Liver (tissue), 3 donors: ENCODE data around the gene SLC28A3.

Experiments used
- ATF3 ChIP-seq: IDR thresholded peaks from 2 replicates; pipeline ENCODE4 v1.6.1; 2016; ENCODE audit warnings: antibody characterized with exemption
- CTCF ChIP-seq: fragments of 150-350 bp; IDR thresholded peaks from 2 replicates; pipeline ENCODE4 v1.5.1; 2017; ENCODE audit warnings: improper control_type of control experiment, low read depth, low read length; ENCODE audit not compliant: missing input control
- EGR1 ChIP-seq, 2 donors: IDR thresholded peaks; 2 replicates each; pipeline ENCODE4 v1.6.1; 2016 to 2018; ENCODE audit warnings: antibody characterized with exemption in 2 of 2, low read depth in 2 of 2
- GABPA ChIP-seq, 2 donors: IDR thresholded peaks in 1 of 2; conservative IDR thresholded peaks in 1 of 2; 2 replicates each; pipeline ENCODE4 v1.6.1; 2016; ENCODE audit warnings: antibody characterized with exemption in 2 of 2, mild to moderate bottlenecking in 1 of 2, moderate library complexity in 1 of 2
- REST ChIP-seq: IDR thresholded peaks from 2 replicates; pipeline ENCODE4 v1.6.1; 2016; ENCODE audit warnings: antibody characterized with exemption, mild to moderate bottlenecking
- RXRA ChIP-seq, 2 donors: IDR thresholded peaks; 2 replicates each; pipeline ENCODE4 v1.6.1; 2017 to 2018; ENCODE audit warnings: antibody characterized with exemption in 2 of 2, mild to moderate bottlenecking in 1 of 2
- SP1 ChIP-seq: IDR thresholded peaks from 2 replicates; pipeline ENCODE4 v1.6.1; 2018; ENCODE audit warnings: antibody characterized with exemption, mild to moderate bottlenecking
- donor health status: healthy.
- donor health status: healthy.

- TF ChIP-seq CTCF (no peak), GABPA (IDR thresholded peaks at IDR 0.05 in 1 of 2, conservative IDR thresholded peaks at IDR 0.05 in 1 of 2) (no peak), ATF3 (no peak), RXRA (IDR thresholded peaks at IDR 0.05) (no peak), REST (no peak), EGR1 (IDR thresholded peaks at IDR 0.05; ENCODE audit: low read depth in 2 of 2) (no peak), SP1 (no peak)
Observed at GRCh38 chr9:84317563-84317962, 23.0 kb downstream of the SLC28A3 start.
